SHP77 treated with DMSO at 0.1 percent for 48 hours (cell line): ENCODE measurements around the gene INPP5A.
"Not testable (repeated sequence)": the region's sequence is repeated elsewhere in the genome, so short reads cannot be mapped to it uniquely, and the experiment has no call there.

ENCODE experiments used
- DNase-seq: peaks from one replicate; lab custom pipeline; 2025; lab: John Stamatoyannopoulos, UW

Gene INPP5A

GRCh38 chr10:132690821-132691610 lies 153.4 kb downstream of the INPP5A start:
- DNase-seq: no peak

- no peak for DNase-seq
These were observed 154.1 kb downstream of the INPP5A start for GRCh38 chr10:132691711-132692153.

DNA sequence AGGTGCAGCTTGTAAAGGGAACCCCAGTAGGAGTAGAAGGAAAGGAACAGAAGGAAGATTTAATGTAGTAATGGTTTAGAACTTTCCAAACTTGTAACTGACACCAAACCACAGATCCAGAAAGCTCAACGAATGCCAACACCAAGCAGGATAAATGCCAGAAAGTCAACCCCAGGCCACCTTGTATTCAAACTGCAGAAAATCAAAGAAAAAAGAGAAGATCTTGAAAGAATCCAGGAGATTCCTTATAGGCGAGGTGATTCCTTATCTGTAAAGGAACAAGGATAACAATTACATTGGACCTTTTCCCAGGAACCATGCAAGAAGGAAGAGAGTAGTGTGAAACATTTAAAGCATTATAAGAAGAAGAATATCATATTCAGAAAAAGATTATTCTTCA lies 154.7 kb downstream of the INPP5A start:
- no peak for DNase-seq

- DNase-seq: no peak
These were observed 156.1 kb downstream of the INPP5A start for GRCh38 chr10:132693676-132694075.

DNA sequence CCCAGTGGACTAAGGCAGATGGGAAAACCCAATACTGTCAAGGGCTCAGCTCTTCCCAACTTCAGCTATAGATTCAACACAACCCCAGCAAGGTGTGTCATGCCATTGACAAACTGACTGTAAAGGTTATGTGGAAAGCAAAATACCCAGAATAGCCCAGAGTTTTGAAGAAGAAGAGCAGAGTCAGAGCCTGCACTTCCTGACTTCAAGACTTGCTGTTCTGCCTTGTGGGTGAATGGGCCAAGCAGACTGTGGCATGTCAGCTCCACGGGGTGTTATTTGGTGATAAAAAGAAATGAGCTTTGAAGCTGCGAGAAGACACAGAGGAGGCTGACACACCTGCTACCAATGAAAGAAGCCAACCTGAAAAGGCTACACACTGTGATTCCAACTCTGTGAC lies 158.6 kb downstream of the INPP5A start:
- DNase-seq: no peak

DNA sequence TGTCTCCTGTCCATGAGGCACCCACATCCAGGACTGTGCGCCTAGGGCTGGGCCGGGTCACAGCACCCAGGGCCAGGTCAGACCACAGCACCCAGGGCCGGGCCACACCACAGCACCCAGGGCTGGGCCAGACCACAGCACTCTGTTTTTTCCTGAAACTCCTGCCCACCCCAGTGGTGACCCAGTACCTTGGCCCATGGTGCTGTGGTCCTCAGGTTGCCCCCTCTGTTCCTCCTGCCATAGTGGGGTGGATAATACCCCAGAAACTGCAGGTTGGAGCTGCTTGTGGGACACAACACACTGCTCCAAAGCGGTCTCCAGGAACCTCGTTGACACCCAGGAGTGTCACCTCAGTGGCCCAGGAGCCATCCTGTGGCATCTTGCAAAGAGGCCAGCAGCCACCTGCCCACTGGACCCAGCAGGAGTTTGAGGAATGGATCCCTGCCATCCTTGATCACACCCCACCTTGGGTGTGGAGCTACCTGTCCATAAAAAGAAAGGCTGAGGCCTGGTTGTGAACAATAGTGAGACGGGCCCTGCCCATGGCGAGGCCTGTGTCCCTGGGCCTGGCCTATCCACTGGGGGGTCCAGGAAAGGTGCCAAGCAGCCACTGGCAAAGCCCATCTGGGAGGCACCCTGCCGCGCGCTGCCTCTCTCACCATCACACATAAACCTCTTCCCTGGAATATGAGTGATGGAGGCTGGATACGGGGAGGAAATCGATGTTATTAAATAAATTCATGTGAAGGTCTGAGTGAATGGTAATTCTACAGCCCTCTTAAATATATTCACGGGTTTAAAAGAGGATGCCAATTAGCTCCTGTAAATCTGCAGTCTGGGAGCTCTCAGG lies 159.4 kb downstream of the INPP5A start:
- DNase-seq: no peak

- DNase-seq: no peak
These were observed 160.1 kb downstream of the INPP5A start for GRCh38 chr10:132697578-132698200.

DNA sequence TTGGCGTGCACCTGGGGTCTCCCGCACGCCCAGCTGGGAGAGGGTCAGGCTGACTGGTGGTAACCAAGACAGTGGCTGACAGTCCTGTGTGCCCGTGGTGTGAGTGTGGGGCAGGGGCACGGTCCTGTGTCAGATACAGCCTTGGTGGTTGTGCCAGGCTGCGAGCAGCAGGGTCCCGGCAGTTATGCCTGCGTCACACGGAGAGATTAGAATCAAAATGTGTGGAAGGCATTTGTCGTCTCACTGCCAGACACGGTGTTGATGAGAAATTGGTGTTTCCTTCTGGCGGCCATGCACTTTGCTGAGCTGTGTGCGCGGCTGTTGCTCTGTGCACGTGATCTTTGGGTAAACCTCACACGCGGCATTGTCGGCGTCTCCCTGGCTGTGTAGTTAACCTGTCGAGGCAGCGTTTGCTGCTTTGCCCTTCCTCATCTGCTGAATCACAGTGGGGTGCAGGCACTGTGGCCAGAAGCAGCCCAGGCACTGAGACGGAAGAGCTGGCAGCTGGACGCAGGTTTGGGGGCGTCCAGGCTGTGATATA lies 160.7 kb downstream of the INPP5A start:
- no peak for DNase-seq

DNA sequence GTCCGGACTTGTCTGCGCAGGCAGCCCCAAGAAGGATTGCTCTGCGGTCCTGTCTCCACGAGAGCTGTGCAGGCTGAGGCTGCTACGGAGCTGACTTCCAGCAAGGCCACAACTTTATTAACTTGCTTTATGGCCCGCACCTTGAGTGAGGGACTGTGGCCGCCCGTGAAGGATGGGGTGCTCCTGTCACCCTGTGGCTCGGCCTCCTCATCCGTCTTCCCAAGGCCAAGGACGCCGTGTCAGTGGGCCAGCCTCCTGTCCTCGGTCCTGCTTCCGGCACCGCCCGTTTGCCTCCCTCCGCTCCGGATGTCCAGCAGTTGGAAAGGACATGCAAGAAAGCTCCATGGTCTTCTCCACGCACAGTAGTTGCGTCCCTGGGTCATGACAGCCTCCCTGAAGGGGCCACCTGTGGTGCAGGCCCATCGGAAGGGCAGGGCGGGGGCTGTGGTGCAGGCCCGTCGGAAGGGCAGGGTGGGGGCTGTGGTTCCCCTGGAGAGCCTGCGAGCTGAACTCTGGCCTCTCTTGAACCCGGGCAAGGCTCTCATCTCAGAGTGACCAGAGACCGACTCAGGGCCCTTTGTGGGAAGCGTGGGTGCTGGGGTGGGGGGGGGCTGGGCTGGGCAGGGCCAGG lies 161.3 kb downstream of the INPP5A start:
- DNase-seq: no peak

DNA sequence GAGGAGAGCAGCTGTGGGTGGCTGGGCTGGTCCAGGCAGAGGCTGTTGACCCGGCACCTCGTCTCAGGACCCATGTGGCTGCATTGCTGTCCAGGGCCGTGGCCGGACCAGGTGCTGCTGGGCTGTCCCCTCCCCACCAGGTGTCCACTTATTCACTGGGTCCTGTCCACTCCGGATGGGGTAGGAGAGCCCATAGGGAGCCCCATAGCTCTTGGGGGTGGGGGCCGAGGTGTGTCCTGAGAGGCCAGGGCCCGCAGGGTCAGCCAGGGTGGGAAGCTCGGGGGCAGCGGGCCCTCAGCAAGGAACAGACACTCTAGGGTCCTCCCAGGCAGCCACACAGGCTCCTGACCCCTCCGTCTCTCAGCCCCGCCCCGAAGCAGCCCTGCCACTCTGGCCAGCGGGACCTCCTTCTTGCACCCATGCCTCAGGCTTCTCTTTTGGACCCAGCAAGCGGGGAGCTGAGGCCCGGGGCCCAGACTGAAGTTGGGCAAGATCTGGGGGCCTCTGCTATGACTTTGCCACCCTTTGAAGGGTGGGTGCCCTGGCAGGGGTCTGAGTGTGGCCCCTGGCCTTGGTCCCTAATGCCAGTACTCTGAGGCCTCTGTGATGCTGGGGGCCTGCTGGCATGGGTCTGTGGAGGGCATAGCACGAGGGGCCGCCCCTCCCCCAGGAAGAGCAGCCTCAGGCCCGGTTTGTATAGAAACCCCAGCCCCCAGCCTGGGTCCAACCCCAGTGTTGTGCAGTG lies 162.0 kb downstream of the INPP5A start:
- DNase-seq: no peak

GRCh38 chr10:132700156-132701098 lies 162.8 kb downstream of the INPP5A start:
- DNase-seq: no peak

- no peak for DNase-seq
These were observed 163.7 kb downstream of the INPP5A start for GRCh38 chr10:132701099-132701845.

DNA sequence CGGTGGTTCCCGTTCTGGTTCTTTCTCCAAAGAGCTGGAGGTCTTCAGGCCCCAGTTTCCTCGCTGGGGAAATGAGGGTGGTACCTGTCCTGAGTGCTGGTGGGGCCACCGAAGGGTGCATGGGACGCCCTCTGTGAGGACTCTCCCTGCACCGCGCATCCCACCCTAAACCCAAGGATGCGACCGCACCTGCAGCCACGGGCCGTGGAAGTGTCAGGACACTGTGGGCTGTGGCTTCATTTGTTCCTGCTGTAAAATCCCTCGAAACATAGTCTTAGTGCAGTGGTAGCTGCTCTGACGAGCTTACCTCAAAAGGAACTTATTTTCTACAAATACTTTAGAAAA lies 164.2 kb downstream of the INPP5A start:
- no peak for DNase-seq

GRCh38 chr10:132702601-132703418 lies 165.2 kb downstream of the INPP5A start:
- DNase-seq: no peak

DNA sequence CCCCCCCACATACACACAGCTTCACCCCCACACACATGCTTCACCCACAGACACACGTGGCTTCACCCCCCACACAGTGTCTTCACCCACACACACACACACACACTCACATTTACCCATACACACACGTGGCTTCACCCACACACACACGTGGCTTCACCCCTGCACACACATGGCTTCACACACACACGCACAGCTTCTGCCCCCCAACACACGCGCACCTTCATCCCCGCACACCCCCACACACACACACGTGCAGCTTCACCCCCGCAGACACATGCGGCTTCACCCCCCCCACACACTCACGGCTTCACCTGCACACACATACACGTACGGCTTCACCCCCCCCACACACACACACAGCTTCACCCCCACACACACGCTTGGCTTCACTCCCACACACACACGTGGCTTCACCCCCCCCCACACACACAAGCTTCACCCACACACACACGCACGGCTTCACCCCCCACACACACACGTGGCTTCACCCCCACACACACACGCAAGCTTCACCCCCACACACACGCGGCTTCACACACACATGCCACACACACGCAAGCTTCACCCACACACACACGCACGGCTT lies 165.9 kb downstream of the INPP5A start:
- DNase-seq: no peak

GRCh38 chr10:132704008-132704814 lies 166.6 kb downstream of the INPP5A start:
- DNase-seq: no peak

- DNase-seq: not testable (repeated sequence)
These were observed 167.2 kb downstream of the INPP5A start for GRCh38 chr10:132704815-132705064.

DNA sequence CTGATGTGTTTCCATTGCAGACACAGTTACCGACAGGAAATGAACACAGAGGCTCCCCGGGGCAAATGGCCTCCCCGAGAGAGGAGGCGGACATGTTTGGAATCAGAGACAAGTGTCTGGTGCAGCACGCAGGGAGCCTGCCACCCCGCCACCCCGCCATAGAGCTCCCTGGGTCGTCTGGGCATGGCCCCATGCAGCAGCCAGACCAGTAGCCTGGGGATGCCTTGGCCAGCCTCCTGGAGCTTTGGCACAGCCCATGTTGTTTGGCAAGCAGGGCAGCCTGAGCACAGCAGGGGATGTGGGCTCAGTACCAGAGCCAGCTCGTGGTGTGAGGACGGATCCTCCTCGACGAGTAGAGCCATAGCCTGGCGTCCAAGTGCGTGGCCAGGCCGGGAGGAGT lies 167.6 kb downstream of the INPP5A start:
- no peak for DNase-seq
